Mononuclear cell (primary cell): ENCODE data around the gene ADM5. TPM values are rescaled to one million over a fixed set of nuclear protein-coding genes. Genes with fewer than 3 reads are reported as not detected.

Experiments
- H3K27me3 ChIP-seq: 2 replicates; pipeline ENCODE4 v1.6.0; 2011; ENCODE audit warnings: low read length, control low read depth; ENCODE audit not compliant: insufficient read depth
- H3K4me1 ChIP-seq: 2 replicates; pipeline ENCODE4 v1.5.1; 2011; ENCODE audit warnings: mild to moderate bottlenecking, low read length, control low read depth; ENCODE audit not compliant: insufficient read depth
- H3K4me3 ChIP-seq: 2 replicates; pipeline ENCODE4 v1.5.1; 2011; ENCODE audit warnings: mild to moderate bottlenecking, low read length, moderate library complexity
- H3K9me3 ChIP-seq: 2 replicates; pipeline ENCODE4 v1.5.1; 2011; ENCODE audit warnings: low read depth, mild to moderate bottlenecking, control low read depth, low read length
- total RNA-seq: library from RNA; depleted of rRNA; stranded (reverse); fragments of >200 nt; gene quantifications from one replicate; pipeline ENCODE4 v1.2.3, GENCODE V29; 2012

ADM5 gene
- total RNA-seq, 1 donor = 0.84 TPM

DNA sequence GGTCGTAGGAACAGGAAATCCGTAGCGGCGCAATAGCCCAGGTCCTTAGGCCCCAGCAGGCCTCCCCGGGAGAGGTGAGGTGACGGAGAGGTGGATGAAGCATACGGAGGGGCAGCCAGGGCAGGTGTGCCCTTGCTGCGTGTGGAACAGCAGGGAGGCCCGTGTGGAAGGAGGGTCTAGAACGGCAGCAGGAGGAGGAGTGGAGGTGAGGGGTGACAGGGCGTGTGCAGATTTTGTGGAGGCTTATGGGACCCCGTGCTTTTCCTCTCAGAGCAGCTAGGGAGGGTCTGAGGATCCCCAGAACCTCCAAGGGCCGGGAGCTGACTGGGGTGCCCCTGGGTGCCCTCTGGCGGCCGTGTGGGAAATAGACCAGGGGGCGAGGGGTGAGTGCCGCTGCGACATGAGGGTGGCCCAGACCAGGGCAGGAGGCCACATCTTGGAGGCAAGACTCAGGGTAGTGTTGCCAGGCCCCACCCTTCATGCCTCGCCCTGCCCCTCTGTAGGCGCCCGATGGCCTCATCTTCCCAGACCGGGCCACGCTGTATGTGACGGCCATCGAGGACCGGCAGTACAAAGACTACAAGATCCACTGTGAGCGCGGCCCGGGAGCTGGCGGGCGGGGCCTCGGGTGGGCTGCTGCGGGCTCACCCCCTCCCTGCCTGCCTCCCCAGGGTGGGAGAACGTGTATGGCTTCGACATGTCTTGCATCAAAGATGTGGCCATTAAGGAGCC lies 5.0 kb upstream of the ADM5 start:
- Histone ChIP-seq H3K9me3 (no peaks in the 10 kb centered on the region), H3K4me1 (peaks cover 22% of the 10 kb centered on the region), H3K4me3 (no peak overlapping the region), H3K27me3 (no peaks in the 10 kb centered on the region)

DNA sequence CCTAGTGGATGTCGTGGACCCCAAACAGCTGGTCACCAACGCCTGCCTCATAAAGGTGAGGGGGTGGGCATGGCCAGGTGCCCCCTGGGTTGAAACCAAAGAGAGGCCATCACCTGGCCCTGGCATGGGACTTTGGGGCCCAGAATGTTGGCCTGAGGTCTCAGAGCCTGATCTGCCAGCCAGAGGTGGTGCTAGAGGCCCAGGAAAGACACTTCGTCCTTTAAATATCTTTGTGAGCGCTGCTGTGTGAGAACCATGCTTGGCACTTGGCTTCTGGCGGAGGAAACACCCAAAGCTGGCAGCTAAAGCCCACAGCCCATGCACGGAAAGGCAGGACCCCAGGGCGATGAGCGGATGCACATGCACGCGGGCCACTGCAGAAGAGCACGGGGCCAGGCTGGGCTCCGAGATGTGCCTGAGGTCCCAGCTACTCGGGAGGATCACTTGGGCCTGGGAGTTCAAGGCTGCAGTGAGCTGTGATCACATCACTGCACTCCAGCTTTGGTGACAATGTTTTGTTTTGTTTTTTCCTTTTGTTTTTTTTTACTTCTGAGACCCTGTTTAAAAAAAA lies 4.3 kb upstream of the ADM5 start:
- Histone ChIP-seq H3K4me1 (peaks cover 23% of the 10 kb centered on the region), H3K27me3 (peaks cover 4% of the 10 kb centered on the region), H3K9me3 (no peaks in the 10 kb centered on the region), H3K4me3 (no peak overlapping the region)

- Histone ChIP-seq H3K27me3 (peaks cover 12% of the 10 kb centered on the region), H3K4me3 (no peak overlapping the region), H3K4me1 (peaks cover 23% of the 10 kb centered on the region), H3K9me3 (no peaks in the 10 kb centered on the region)
These were observed 3.5 kb upstream of the ADM5 start for GRCh38 chr19:49685845-49686332.

- no peaks in the 10 kb centered on the region for H3K9me3 ChIP-seq
- H3K4me1 ChIP-seq = peaks cover 27% of the 10 kb centered on the region
- peaks cover 19% of the 10 kb centered on the region for H3K27me3 ChIP-seq
- no peak overlapping the region for H3K4me3 ChIP-seq
These were observed 2.8 kb upstream of the ADM5 start for GRCh38 chr19:49686503-49687088.

DNA sequence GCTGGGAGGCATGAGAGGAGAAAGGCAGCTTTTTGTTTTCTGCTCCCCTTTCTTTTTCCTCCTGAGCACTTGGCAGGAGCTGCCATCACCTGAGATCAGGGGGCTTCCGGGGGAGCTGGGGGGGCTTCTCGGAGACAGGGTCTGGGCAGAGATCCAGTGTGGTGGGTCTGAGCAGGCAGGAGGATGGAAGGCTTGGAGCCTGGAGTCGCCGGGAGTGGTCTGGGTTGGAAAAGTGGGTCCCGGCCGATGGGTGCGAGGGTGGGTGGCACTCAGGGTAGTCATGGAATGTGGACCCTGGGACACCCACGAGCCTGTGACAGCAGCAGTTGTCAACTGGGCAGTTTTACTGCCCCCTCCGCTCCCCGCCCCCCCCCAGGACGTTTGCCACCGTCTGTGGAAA lies 2.2 kb upstream of the ADM5 start:
- Histone ChIP-seq H3K27me3 (peaks cover 21% of the 10 kb centered on the region), H3K9me3 (no peaks in the 10 kb centered on the region), H3K4me3 (no peak overlapping the region), H3K4me1 (peaks cover 29% of the 10 kb centered on the region)

DNA sequence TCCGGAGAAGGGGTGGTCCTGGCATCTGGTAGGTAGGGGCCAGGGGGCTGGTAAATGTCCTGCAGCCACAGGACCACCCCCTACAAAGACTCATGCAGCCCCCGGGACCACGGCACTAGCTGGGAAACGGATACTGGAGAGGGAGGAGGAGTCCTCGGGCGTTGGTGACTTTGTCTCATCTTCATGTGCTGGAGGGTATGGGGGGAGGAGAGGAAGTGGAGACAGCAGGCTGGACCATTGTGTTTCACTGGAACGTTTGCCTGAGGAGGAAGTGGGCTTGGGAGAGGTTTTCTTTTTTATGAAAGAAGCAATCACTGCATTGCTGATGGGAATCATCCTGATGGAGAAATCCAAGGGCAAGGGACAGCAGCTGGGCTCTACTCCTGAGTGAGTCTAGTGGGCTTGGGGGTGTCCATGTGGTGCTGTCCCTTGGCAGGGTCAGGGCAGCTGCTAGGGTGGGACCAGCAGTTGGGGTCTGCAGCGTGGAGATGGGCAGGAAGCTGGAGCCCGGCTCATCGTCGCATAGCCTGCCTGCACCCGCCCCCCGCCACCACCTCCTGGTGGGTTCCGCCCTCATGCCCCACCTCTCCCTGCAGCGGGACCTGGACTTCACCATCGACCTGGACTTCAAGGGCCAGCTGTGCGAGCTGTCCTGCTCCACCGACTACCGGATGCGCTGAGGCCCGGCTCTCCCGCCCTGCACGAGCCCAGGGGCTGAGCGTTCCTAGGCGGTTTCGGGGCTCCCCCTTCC lies 1.7 kb upstream of the ADM5 start:
- Histone ChIP-seq H3K27me3 (peaks cover 21% of the 10 kb centered on the region), H3K9me3 (no peaks in the 10 kb centered on the region), H3K4me3 (no peak overlapping the region), H3K4me1 (peaks cover 29% of the 10 kb centered on the region)

GRCh38 chr19:49688531-49689132 lies 762 bp upstream of the ADM5 start:
- Histone ChIP-seq H3K9me3 (no peaks in the 10 kb centered on the region), H3K4me3 (no peak overlapping the region), H3K4me1 (peaks cover 29% of the 10 kb centered on the region), H3K27me3 (peaks cover 21% of the 10 kb centered on the region)

GRCh38 chr19:49690079-49690655 lies 773 bp downstream of the ADM5 start:
- H3K4me3 ChIP-seq = no peak overlapping the region
- H3K9me3 ChIP-seq = no peaks in the 10 kb centered on the region
- H3K27me3 ChIP-seq = peaks cover 21% of the 10 kb centered on the region
- peaks cover 29% of the 10 kb centered on the region for H3K4me1 ChIP-seq

DNA sequence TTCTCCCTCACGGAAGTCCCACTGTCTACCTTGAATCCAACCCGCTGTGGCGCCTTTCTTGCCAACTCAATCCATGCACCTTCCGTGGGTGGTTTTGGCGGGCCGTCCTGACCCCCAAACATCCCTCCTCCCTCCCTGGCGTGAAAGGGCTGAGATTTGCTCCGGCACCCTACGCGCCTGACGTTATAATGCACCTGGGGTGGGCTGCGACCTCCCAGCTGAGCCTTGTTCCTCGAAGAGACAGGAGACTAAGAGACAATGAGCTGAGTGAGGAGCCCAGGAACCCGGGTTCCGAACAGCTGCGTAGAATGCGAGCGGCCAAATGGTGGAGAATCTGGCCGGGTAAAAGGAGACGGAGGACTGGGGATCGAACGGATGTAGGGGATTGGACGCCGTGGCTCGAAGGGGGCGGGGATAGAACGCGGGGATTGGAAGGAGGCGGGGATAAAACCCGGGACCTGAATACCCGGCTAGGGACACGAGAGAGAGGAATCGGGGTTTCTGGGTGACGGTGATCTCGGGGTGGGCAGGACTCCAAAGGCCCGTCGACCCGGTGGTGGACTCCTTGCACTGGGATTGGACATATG lies 1.4 kb downstream of the ADM5 start, which contains the start of gene CPT1C:
Gene CPT1C, plus strand, starts transcription at position 461 of the 587 bp plus-strand sequence. CDS start 1,137 bp downstream, outside the sequence.
- Histone ChIP-seq H3K4me3 (no peak within 1 kb of the TSS), H3K9me3 (no peaks in the 10 kb centered on the region), H3K27me3 (peaks cover 21% of the 10 kb centered on the region), H3K4me1 (peaks cover 29% of the 10 kb centered on the region)

- Histone ChIP-seq H3K4me1 (peaks cover 29% of the 10 kb centered on the region), H3K4me3 (no peak overlapping the region), H3K9me3 (no peaks in the 10 kb centered on the region), H3K27me3 (peaks cover 21% of the 10 kb centered on the region)
These were observed 2.1 kb downstream of the ADM5 start for GRCh38 chr19:49691243-49692146.

- Histone ChIP-seq H3K9me3 (no peaks in the 10 kb centered on the region), H3K27me3 (peaks cover 21% of the 10 kb centered on the region), H3K4me1 (peaks cover 29% of the 10 kb centered on the region), H3K4me3 (no peak overlapping the region)
These were observed 2.7 kb downstream of the ADM5 start for GRCh38 chr19:49692147-49692506.

GRCh38 chr19:49696115-49696514 lies 6.7 kb downstream of the ADM5 start:
- Histone ChIP-seq H3K4me3 (no peak overlapping the region), H3K4me1 (peaks cover 6% of the 10 kb centered on the region), H3K27me3 (peaks cover 6% of the 10 kb centered on the region)

DNA sequence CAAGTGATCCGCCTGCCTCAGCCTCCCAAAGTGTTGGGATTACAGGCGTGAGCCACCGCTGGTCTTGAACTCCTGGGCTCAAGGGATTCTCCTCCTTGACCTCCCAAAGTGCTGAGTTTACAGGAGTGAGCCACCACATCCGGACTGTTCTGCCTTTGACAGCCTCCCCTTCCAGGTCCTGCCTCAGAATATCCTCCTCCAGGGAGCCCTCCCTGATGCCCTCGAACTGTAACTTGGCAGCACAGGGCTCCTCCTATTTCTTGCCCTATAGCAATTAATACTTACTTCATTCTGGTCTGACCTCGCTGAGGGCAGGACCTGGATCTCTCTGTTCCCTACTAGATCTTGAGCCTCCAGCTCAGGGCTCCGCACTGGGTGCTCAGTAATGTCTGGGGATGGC lies 7.5 kb downstream of the ADM5 start:
- no peaks in the 10 kb centered on the region for H3K27me3 ChIP-seq
- no peak overlapping the region for H3K4me3 ChIP-seq
- H3K9me3 ChIP-seq = no peaks in the 10 kb centered on the region
- H3K4me1 ChIP-seq = no peaks in the 10 kb centered on the region

More at GRCh38 chr19:49696115-49696514, 6.7 kb downstream of the ADM5 start:
- no peaks in the 10 kb centered on the region for H3K9me3 ChIP-seq
